T-helper 9 cell (primary cell): ENCODE measurements around the gene SCLY.
A peak's percentile ranks its signal among the peaks of the same experiment; 100 is the strongest.

ENCODE experiments used
- DNase-seq: peaks from one replicate; pipeline ENCODE4 v3.0.0-alpha.2; 2020

Gene SCLY

GRCh38 chr2:238128534-238129001, 67.8 kb downstream of the SCLY start:
- DNase-seq = no peak

- DNase-seq = no peak
Measured at GRCh38 chr2:238129166-238130010, 68.6 kb downstream of the SCLY start.

- no peak for DNase-seq
Measured at GRCh38 chr2:238130111-238130695, 69.4 kb downstream of the SCLY start.

- DNase-seq = no peak
Measured at GRCh38 chr2:238130696-238131628, 70.2 kb downstream of the SCLY start.

- DNase-seq = no peak
Measured at GRCh38 chr2:238131761-238132462, 71.1 kb downstream of the SCLY start.

- DNase-seq = no peak
Measured at GRCh38 chr2:238132463-238133450, 72.0 kb downstream of the SCLY start.

GRCh38 chr2:238133499-238134392, 72.9 kb downstream of the SCLY start:
- DNase-seq = no peak

- no peak for DNase-seq
Measured at GRCh38 chr2:238134393-238134785, 73.6 kb downstream of the SCLY start.

GRCh38 chr2:238135601-238136150, 74.9 kb downstream of the SCLY start:
- DNase-seq = no peak

- no peak for DNase-seq
Measured at GRCh38 chr2:238136820-238137537, 76.2 kb downstream of the SCLY start.

- no peak for DNase-seq
Measured at GRCh38 chr2:238137885-238138284, 77.1 kb downstream of the SCLY start.

GRCh38 chr2:238138331-238139195, 77.8 kb downstream of the SCLY start, which contains the start of gene KLHL30:
TSS of gene KLHL30 (plus strand) at chr2:238138668. CDS start at chr2:238140755, 2,087 bp downstream.
- DNase-seq = no peak

- DNase-seq = peak; percentile 22
Measured at GRCh38 chr2:238139196-238140039, 78.6 kb downstream of the SCLY start.

GRCh38 chr2:238140040-238140439, 79.2 kb downstream of the SCLY start:
- no peak for DNase-seq

- no peak for DNase-seq
Measured at GRCh38 chr2:238140721-238141540, 80.1 kb downstream of the SCLY start.
